PFSK-1 (cell line): ENCODE data around the gene TAS1R2.

Experiments
- POLR2AphosphoS5 ChIP-seq: IDR thresholded peaks from 2 replicates; pipeline ENCODE4 v1.6.1; 2012; ENCODE audit warnings: low read depth, mild to moderate bottlenecking, control low read depth, low read length, moderate library complexity
- TAF1 ChIP-seq: IDR thresholded peaks from 2 replicates; pipeline ENCODE4 v1.6.1; 2012; ENCODE audit warnings: low read length, control low read depth, borderline replicate concordance; ENCODE audit not compliant: insufficient read depth

GRCh38 chr1:18819203-18819602, 40.3 kb downstream of the TAS1R2 start:
- no peak for TF ChIP-seq POLR2AphosphoS5
- TF ChIP-seq TAF1, result no peak
